Activated CD4-positive, alpha-beta memory T cell treated with anti-CD3 and anti-CD28 coated beads for 36 hours (primary cell): ENCODE results near the gene SPTBN5. TPM values are rescaled to one million over a fixed set of nuclear protein-coding genes. Genes with fewer than 3 reads are reported as not detected.
A peak's percentile ranks its signal among the peaks of the same experiment; 100 is the strongest.

Source experiments
- CTCF ChIA-PET: fragments of 350-600 bp; sonication (Branson Sonifier 250); formaldehyde crosslinking; loops from one replicate; lab custom pipeline; 2021; ENCODE audit warnings: antibody characterized with exemption, inconsistent platforms; lab: Charles Lee
- POLR2A ChIA-PET: fragments of 350-600 bp; sonication (Branson Sonifier 250); formaldehyde crosslinking; loops from one replicate; lab custom pipeline; 2021; ENCODE audit warnings: antibody characterized with exemption; lab: Charles Lee
- DNase-seq: peaks from one replicate; pipeline ENCODE4 v3.0.0-alpha.2; 2020
- H3K27ac Mint-ChIP-seq: one replicate; pipeline ENCODE4 v1.8.0; 2021; ENCODE audit warnings: mixed read lengths
- H3K27me3 Mint-ChIP-seq: one replicate; pipeline ENCODE4 v1.8.0; 2021; ENCODE audit warnings: mixed read lengths
- H3K36me3 Mint-ChIP-seq: one replicate; pipeline ENCODE4 v1.8.0; 2021; ENCODE audit warnings: mixed read lengths
- H3K4me1 Mint-ChIP-seq: one replicate; pipeline ENCODE4 v1.8.0; 2021; ENCODE audit warnings: low read depth, mixed read lengths
- H3K4me3 Mint-ChIP-seq: one replicate; pipeline ENCODE4 v1.8.0; 2021; ENCODE audit warnings: mild to moderate bottlenecking, mixed read lengths
- H3K9me3 Mint-ChIP-seq: one replicate; pipeline ENCODE4 v1.8.0; 2021; ENCODE audit warnings: mixed read lengths
- intact Hi-C: fragments of 100-400 bp; cut with micrococcal nuclease; formaldehyde crosslinking; loops from one replicate; pipeline ENCODE4 v1.15.1; 2023
- total RNA-seq, 2 experiments: library from RNA; stranded (reverse); gene quantifications; one replicate each; pipeline ENCODE4 v1.2.3, GENCODE V29; 2021

Gene SPTBN5
- total RNA-seq, 2 experiments from 2014 or later: 0.88 to 1.6 TPM

GRCh38 chr15:41817327-41817726 is 76.5 kb downstream of the SPTBN5 start:
- DNase-seq: no peak
- Mint-ChIP-seq H3K4me1 (no peaks in the 10 kb centered on the region), H3K27me3 (no peaks in the 10 kb centered on the region), H3K4me3 (no peak overlapping the region), H3K9me3 (no peaks in the 10 kb centered on the region), H3K36me3 (peaks cover 4% of the 10 kb centered on the region), H3K27ac (no peak overlapping the region)
- intact Hi-C loops: no loop called here
- ChIA-PET CTCF (interaction anchor here (1.8 kb wide), 1 partner anchor 44 kb away, joined by 8 read pairs; the partner anchor contains the start of gene MAPKBP1), POLR2A (no interaction called here)

- Mint-ChIP-seq H3K4me1 (peaks cover 2% of the 10 kb centered on the region), H3K4me3 (no peak overlapping the region), H3K9me3 (no peaks in the 10 kb centered on the region), H3K27ac (no peak overlapping the region), H3K36me3 (peaks cover 4% of the 10 kb centered on the region), H3K27me3 (no peaks in the 10 kb centered on the region)
- DNase-seq: no peak
- intact Hi-C loops: no loop called here
- ChIA-PET POLR2A (no interaction called here), CTCF (interaction anchor here (1.8 kb wide), 1 partner anchor 43 kb away, joined by 8 read pairs; the partner anchor contains the start of gene MAPKBP1)
These were observed 77.1 kb downstream of the SPTBN5 start for GRCh38 chr15:41816788-41817187.

- Mint-ChIP-seq H3K9me3 (no peaks in the 10 kb centered on the region), H3K27me3 (no peaks in the 10 kb centered on the region), H3K36me3 (peaks cover 4% of the 10 kb centered on the region), H3K4me1 (peaks cover 10% of the 10 kb centered on the region), H3K27ac (no peak overlapping the region), H3K4me3 (no peak overlapping the region)
- DNase-seq: no peak
- ChIA-PET CTCF (interaction anchor here (6.8 kb wide), 1 partner anchor 39 kb away, joined by 283 read pairs; the partner anchor contains the start of gene MAPKBP1), POLR2A (interaction anchor here (0.6 kb wide), 1 partner anchor 621 kb away, joined by 3 read pairs; no protein-coding TSS in a partner anchor)
- intact Hi-C loops: loop anchor here (5.0 kb wide), 1 partner anchor 212 kb away; no protein-coding TSS in a partner anchor
These were observed 79.3 kb downstream of the SPTBN5 start for GRCh38 chr15:41814534-41814933.

GRCh38 chr15:41813426-41813825 is 80.4 kb downstream of the SPTBN5 start:
- H3K4me3 Mint-ChIP-seq: no peak overlapping the region
- DNase-seq: no peak
- H3K4me1 Mint-ChIP-seq: peaks cover 10% of the 10 kb centered on the region
- ChIA-PET POLR2A (interaction anchor here (0.5 kb wide), 1 partner anchor 59 kb away, joined by 3 read pairs; no protein-coding TSS in a partner anchor), CTCF (interaction anchor here (1.1 to 6.8 kb wide), 6 partner anchors 11 to 255 kb away, joined by 5 to 283 read pairs (median 9); partner anchors contain the start of genes MAPKBP1 and TYRO3)
- no peak overlapping the region for H3K27ac Mint-ChIP-seq
- H3K9me3 Mint-ChIP-seq: no peaks in the 10 kb centered on the region
- no peaks in the 10 kb centered on the region for H3K27me3 Mint-ChIP-seq
- peaks cover 1% of the 10 kb centered on the region for H3K36me3 Mint-ChIP-seq
- intact Hi-C loops: loop anchor here (5.0 kb wide), 1 partner anchor 211 kb away; no protein-coding TSS in a partner anchor

GRCh38 chr15:41812820-41813375 is 81.0 kb downstream of the SPTBN5 start:
- Mint-ChIP-seq H3K4me3 (no peak overlapping the region), H3K27ac (no peak overlapping the region), H3K4me1 (peaks cover 10% of the 10 kb centered on the region), H3K36me3 (peaks cover 1% of the 10 kb centered on the region), H3K27me3 (no peaks in the 10 kb centered on the region), H3K9me3 (no peaks in the 10 kb centered on the region)
- ChIA-PET POLR2A (interaction anchor here (1.3 kb wide), 1 partner anchor 38 kb away, joined by 4 read pairs; the partner anchor contains the start of gene MAPKBP1), CTCF (interaction anchor here (0.9 to 6.8 kb wide), 14 partner anchors 7 to 269 kb away, joined by 3 to 283 read pairs (median 6); partner anchors contain the start of genes MAPKBP1, RPAP1 and TYRO3)
- no peak for DNase-seq
- intact Hi-C loops: loop anchor here (5.0 kb wide), 1 partner anchor 211 kb away; no protein-coding TSS in a partner anchor

- H3K9me3 Mint-ChIP-seq: no peaks in the 10 kb centered on the region
- H3K27ac Mint-ChIP-seq: no peak overlapping the region
- peaks cover 10% of the 10 kb centered on the region for H3K4me1 Mint-ChIP-seq
- H3K27me3 Mint-ChIP-seq: no peaks in the 10 kb centered on the region
- H3K36me3 Mint-ChIP-seq: no peaks in the 10 kb centered on the region
- no peak overlapping the region for H3K4me3 Mint-ChIP-seq
- intact Hi-C loops: loop anchor here (1.0 to 5.0 kb wide), 5 partner anchors 37 to 345 kb away; partner anchors contain the start of gene MAPKBP1
- CTCF ChIA-PET: interaction anchor here (0.8 to 6.8 kb wide), 35 partner anchors 9 to 346 kb away, joined by 3 to 283 read pairs (median 5); partner anchors contain the start of genes MAPKBP1, MGA, RPAP1 and TYRO3
- DNase-seq: peak; percentile 84
- POLR2A ChIA-PET: interaction anchor here (1.3 to 1.5 kb wide), 2 partner anchors 37 kb away, joined by 4 read pairs; partner anchors contain the start of gene MAPKBP1
These were observed 82.2 kb downstream of the SPTBN5 start for GRCh38 chr15:41811432-41812195.

GRCh38 chr15:41810651-41811431 is 83.0 kb downstream of the SPTBN5 start:
- Mint-ChIP-seq H3K9me3 (no peaks in the 10 kb centered on the region), H3K27ac (no peak overlapping the region), H3K4me1 (peaks cover 10% of the 10 kb centered on the region), H3K36me3 (no peaks in the 10 kb centered on the region), H3K4me3 (no peak overlapping the region), H3K27me3 (no peaks in the 10 kb centered on the region)
- ChIA-PET CTCF (interaction anchor here (0.5 to 6.8 kb wide), 26 partner anchors 9 to 345 kb away, joined by 3 to 283 read pairs (median 5); partner anchors contain the start of genes MAPKBP1, MGA, RPAP1 and TYRO3), POLR2A (interaction anchor here (1.5 kb wide), 1 partner anchor 36 kb away, joined by 4 read pairs; the partner anchor contains the start of gene MAPKBP1)
- DNase-seq: no peak
- intact Hi-C loops: loop anchor here (1.0 to 5.0 kb wide), 5 partner anchors 37 to 344 kb away; partner anchors contain the start of gene MAPKBP1

GRCh38 chr15:41809526-41810220 is 84.2 kb downstream of the SPTBN5 start:
- Mint-ChIP-seq H3K9me3 (no peaks in the 10 kb centered on the region), H3K36me3 (no peaks in the 10 kb centered on the region), H3K4me1 (peaks cover 10% of the 10 kb centered on the region), H3K27ac (no peak overlapping the region), H3K4me3 (no peak overlapping the region), H3K27me3 (no peaks in the 10 kb centered on the region)
- ChIA-PET POLR2A (interaction anchor here (0.6 kb wide), 1 partner anchor 1653 kb away, joined by 3 read pairs; no protein-coding TSS in a partner anchor), CTCF (interaction anchor here (0.6 to 6.8 kb wide), 11 partner anchors 9 to 1132 kb away, joined by 3 to 283 read pairs (median 4); partner anchors contain the start of genes MAPKBP1 and TYRO3)
- intact Hi-C loops: loop anchor here (2.0 to 5.0 kb wide), 2 partner anchors 207 to 343 kb away; no protein-coding TSS in a partner anchor
- DNase-seq: no peak

- no peak overlapping the region for H3K4me3 Mint-ChIP-seq
- H3K4me1 Mint-ChIP-seq: peaks cover 10% of the 10 kb centered on the region
- no peak overlapping the region for H3K27ac Mint-ChIP-seq
- CTCF ChIA-PET: interaction anchor here (0.6 to 6.8 kb wide), 7 partner anchors 8 to 1131 kb away, joined by 3 to 283 read pairs (median 3); partner anchors contain the start of genes MAPKBP1 and TYRO3
- POLR2A ChIA-PET: interaction anchor here (0.6 kb wide), 1 partner anchor 1653 kb away, joined by 3 read pairs; no protein-coding TSS in a partner anchor
- H3K36me3 Mint-ChIP-seq: no peaks in the 10 kb centered on the region
- intact Hi-C loops: no loop called here
- H3K9me3 Mint-ChIP-seq: no peaks in the 10 kb centered on the region
- H3K27me3 Mint-ChIP-seq: no peaks in the 10 kb centered on the region
- no peak for DNase-seq
These were observed 84.7 kb downstream of the SPTBN5 start for GRCh38 chr15:41809121-41809520.
